Glomerular endothelial cell (primary cell): ENCODE data around the gene GAL3ST3. TPM values are rescaled to one million over a fixed set of nuclear protein-coding genes. Genes with fewer than 3 reads are reported as not detected.
"Not testable (repeated sequence)": the region's sequence is repeated elsewhere in the genome, so short reads cannot be mapped to it uniquely, and the experiment has no call there.

ENCODE experiments used
- DNase-seq: peaks from one replicate; pipeline ENCODE4 v3.0.0-alpha.2; 2011; ENCODE audit warnings: low read depth, low spot score; ENCODE audit errors: extremely low read depth
- total RNA-seq: library from RNA; depleted of rRNA; stranded (reverse); fragments of >200 nt; gene quantifications from 2 replicates; pipeline ENCODE4 v1.2.3, GENCODE V29; 2015

Gene GAL3ST3, protein sequence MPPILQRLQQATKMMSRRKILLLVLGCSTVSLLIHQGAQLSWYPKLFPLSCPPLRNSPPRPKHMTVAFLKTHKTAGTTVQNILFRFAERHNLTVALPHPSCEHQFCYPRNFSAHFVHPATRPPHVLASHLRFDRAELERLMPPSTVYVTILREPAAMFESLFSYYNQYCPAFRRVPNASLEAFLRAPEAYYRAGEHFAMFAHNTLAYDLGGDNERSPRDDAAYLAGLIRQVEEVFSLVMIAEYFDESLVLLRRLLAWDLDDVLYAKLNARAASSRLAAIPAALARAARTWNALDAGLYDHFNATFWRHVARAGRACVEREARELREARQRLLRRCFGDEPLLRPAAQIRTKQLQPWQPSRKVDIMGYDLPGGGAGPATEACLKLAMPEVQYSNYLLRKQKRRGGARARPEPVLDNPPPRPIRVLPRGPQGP
- 0.23 TPM in 1 of 2 replicates, not detected in the other for total RNA-seq

DNA sequence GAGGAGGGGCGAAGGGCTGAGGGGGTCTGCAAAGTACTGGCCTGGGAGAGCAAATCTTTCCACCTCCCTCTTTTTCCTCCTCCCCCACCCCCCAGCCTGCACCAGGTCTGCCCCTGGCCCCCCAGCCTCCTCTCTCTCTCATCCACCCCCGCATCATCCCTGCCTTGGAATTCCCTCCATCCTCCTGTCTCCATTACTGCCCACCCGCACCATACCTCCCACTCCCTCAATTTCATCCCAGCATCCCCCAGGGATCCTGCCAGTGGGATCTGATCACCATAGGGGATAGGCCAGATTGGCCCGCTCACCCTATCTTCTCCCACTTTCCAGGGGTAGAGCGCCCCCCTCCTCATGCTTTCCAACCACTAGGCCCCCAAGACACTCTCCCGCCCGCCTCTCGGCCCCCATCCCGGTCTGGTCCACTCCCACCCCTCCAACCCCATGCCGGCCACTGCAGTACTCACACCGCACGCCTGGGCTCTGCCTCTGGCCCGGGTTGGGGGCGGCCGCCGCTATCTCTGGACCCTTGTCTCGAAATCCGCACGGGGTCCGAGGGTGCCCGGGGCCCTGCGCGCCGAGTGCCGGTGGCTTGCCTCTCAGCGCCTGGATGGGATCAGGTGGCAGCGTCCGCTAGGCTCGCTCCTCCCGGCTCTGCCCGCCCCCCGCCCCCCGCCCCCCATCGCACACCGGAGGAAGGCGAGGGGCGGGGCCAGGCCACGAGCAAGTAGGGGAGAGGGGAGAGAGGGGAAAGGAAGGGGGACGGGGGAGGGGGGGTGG lies at the start of gene GAL3ST3:
Gene GAL3ST3 (minus strand): TSS at position 615 of the 777 bp plus-strand sequence. CDS start 3,746 bp downstream, outside the sequence.
- no peak for DNase-seq

DNA sequence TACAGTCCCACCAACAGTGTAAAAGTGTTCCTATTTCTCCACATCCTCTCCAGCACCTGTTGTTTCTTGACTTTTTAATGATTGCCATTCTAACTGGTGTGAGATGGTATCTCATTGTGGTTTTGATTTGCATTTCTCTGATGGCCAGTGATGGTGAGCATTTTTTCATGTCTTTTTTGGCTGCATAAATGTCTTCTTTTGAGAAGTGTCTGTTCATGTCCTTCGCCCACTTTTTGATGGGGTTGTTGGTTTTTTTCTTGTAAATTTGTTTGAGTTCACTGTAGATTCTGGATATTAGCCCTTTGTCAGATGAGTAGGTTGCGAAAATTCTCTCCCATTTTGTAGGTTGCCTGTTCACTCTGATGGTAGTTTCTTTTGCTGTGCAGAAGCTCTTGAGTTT lies 43.2 kb upstream of the GAL3ST3 start:
- DNase-seq, result not testable (repeated sequence)

DNA sequence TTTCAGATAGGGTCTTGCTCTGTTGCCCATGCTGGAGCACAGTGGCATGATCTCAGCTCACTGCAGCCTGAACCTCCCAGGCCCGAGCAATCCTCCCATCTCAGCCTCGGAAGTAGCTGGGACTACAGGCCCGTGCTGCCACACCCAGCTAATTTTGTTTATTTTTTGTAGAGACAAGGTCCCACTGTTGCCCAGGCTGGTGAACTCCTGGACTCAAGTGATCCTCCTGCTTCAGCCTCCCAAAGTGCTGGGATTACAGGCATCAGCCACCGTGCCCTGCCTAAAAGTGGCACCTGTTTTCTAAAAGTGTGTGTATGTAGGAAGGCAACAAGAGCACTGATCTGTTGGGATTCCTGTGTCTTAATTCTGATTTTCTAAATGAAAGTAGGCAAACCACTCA lies 41.3 kb upstream of the GAL3ST3 start:
- no peak for DNase-seq

DNA sequence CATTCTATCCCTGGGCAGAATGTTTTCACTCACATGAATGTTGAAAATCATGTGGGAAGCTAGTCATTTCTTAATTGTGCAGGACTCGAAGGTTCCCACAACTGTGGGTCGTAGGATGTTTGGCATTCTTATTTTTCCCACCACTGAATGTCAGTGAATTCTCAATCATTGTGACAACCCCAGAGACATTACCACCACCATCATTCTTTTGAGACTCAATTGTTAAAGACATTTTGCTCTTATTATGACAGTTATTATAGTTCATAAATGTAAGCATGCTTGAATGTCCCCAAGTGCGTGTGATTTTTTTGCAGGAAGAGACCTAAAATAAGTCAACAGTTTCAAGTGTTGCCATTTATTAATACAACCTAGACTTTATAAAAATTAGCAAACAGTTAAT lies 40.1 kb upstream of the GAL3ST3 start:
- no peak for DNase-seq

DNA sequence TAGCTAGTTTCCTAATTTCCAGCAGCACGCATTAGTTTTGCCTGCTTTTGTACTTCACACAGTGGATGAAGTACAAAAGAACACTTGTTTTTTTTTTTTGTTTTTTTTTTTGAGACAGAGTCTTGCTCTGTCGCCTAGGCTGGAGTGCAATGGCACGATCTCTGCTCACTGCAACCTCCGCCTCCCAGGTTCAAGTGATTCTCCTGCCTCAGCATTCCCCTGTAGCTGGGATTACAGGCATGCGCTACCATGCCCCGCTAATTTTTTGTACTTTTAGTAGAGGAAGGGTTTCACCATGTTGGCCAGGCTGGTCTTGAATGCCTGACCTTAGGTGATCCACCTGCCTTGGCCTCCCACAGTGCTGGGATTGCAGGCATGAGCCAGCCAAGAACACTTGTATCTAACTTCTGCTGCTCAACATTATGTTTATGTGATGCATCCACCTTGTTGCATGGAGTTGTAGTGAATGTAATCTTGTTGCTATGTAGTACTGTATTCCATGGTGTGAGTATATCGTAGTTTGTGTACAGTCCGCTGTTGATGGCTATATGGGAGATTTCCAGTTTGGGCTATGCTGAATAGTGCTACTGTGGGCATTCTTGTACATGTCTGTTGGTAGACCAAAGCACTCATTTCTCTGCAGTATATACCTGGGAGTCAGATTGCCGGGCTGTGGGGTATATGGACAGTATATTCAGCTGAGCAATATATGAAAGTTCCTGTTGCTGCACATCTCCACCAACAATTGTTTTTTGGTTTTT lies 38.4 kb upstream of the GAL3ST3 start:
- DNase-seq, result no peak

DNA sequence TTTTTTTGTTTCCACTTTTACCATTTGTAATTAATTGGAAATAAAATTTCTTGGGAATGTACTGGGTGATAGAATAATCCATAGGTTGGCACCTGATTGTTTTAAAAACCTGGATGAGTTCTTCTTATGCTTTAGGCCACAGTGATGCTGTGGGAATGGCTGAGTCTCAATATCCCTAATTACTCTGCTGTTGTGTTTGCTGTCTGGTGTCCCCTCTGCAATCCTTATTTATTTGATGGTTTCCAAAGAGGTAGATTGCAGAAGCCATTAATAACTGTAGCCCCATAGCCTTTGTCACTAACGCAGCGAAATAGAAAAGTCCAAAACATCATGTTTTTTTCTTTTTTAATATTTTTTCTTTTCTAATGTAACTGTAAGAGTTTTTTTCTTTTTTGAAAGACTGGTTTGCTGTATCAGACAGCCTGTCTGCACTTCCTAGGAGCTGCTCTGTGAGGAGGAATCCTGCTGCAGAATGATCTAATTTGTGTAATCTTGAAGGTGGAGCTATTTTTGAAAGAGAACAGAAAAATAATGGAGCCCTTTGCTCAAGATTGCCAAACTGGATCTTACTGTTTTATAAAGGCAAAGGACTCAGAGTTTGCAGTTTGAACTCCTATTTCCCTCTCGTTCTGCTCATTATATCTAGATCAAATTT lies 36.0 kb upstream of the GAL3ST3 start:
- no peak for DNase-seq

DNA sequence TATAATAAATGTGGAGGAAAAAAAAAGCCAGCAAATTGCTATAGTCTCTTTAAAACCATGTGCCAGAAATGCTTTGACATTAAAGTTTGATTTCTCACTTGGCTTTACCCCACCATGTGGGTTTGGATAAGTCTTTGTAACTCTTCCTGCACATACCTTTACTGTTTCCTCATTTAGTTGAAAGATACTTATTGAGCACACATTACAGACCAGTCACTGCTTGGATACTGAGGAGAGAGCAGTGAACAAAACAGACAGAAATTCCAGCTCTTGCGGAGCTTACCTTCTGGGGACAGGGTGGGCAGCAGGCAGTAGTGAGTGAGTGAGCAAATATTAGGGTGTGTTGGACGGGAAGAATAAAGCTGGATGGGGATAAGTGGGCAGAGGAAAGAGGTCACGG lies 34.8 kb upstream of the GAL3ST3 start:
- no peak for DNase-seq

DNA sequence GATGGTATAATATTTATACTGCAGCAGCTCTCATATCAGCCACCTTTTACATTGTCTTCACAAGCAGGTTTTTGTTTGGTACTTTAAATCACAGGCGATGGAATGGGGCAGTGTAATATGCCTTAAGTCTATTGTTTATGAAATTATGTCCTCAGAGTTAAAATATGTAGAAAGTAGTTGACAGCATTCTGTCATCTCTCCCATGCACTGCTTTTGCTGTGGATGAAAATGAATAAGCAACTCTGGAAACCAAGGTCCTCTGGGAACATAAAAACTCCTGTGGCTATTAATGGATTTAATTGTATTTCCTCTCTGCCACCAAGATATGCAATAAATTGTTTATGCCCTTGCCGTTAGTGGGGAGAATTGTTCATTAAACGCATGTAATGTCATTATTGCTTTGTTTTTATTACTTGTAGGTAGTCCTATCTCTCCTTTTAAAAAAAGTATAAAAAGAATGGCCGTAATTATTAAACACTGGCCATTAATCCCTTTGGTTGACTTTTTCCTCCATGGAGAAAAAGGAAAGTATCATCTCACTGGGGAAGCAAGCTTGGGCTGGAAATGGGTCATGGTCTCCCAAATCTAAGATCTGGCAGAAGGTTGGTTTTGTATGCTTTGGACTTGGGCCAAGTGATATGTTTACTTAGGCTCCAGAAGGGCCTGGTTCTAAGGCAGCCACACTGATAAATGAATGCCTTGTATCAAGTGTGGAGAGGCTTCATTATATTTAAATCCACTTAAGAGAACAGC lies 34.2 kb upstream of the GAL3ST3 start:
- DNase-seq, result no peak

DNA sequence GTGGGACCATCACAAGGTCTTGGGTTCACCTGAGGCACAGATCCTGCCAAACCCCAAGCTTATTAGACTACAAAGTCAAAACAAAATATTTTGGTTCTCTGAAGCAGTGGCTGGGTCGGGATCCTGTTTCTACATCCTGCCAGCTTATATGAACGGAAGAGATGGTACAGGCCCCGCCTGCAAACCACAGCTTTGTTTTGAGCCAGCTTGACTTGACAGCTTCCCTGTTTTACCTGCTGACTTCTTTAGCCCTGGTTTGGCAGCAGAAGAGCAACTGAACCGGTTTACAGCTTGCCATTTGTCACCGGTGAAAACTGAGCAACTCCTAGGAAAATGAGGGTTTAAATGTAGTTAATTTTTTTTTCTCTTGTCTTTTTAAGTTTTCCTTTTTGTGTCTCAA lies 32.5 kb upstream of the GAL3ST3 start:
- DNase-seq, result no peak

DNA sequence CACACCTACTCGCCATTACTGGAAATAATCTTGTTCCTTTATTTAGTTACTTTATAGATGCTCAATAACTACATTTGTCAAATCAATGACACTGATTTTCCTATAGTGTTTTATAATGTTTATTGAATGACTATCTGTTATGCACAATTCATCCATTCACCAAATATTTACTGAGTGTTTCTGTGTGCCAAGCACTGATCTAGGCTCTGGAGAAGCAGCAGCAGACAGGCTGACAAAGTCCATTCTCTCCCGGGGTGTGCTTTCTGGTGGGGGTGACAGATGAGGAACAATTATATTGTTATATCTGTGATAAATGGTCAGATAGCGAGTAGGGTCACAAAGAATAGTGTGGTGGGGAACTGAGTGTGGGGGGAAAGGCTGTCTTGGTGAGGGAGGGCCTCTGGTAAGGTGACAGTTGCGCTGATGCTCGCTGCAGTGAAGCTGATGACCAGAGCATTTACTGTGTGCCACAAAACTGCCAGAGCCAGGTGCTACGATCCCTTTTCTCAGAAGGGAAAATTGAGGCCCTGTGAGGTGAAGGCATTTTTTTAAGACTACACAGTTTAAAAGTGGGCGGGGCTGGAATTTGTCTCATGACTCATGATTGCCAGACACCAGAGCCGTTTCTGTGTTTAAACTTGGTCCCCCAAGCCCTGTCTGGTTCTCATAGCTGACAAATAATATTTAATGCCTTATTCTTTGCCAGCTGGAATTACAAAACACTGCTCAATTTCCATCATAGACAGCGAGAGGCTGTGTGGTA lies 31.3 kb upstream of the GAL3ST3 start:
- no peak for DNase-seq

DNA sequence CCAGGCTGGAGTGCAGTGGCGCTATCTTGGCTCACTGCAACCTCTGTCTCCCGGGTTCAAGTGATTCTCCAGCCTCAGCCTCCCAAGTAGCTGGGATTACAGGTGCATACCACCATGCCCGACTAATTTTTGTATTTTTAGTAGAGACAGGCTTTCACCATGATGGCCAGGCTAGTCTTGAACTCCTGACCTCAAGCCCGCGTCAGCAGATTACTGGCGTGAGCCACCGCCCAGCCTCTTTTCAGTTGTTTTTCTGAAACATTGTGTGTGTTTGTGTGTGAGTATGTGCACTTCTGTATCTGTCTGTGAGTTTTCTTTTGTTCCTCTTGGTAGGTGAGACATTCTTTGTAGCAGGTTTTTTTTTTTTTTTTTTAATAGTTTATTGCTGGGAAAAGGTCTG lies 30.0 kb upstream of the GAL3ST3 start:
- not testable (repeated sequence) for DNase-seq

DNA sequence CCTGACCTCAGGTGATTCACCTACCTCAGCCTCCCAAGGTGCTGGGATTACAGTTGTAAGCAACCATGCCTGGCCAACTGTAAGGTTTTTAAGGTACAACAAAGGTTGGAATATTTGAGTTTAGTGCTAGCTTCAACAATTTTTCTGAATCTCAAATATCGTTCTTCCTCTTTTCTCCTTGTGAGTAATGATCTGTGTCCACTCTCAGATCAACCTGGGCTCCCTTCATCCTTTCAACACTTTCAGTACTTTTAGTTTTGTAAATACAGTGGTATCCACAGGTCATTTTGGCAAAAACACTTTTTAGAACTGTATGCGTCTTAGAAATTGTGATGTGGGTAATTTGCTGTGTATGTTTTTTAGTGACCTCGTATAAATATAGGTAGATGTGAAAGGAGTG lies 29.0 kb upstream of the GAL3ST3 start:
- DNase-seq, result no peak

DNA sequence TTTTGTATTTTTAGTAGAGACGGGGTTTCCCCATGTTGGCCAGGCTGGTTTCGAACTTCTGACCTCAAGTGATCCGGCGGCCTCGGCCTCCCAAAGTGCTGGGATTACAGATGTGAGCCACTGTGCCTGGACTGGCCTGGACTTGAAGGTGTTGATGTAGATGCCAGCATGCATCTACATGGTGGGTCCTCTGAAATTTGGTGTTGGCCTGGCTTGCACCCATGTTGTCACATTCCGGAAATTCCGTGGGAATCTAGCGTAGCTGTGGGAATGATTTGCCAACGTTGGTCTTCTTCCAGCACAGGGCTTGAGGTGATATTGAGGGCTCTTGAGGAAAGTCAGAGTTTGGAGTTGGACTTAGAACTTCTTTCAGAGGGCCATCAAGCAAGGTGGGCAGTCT lies 27.6 kb upstream of the GAL3ST3 start:
- no peak for DNase-seq

DNA sequence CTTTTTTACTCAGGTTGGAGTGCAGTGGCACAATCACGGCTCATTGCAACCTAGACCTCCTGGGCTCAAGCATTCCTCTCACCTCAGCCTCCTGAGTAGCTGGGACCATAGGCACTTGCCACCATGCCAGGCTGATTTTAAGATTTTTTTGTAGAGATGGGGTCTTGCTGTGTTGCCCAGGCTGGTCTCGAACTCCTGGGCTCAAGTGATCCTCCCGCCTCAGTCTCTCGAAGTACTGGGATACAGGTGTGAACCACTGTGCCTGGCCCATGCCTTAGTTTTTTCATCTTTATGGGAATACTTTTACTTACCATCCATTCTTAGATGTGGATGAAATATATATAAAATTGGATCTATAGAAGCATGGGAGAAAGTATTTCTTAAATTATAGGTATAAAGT lies 26.3 kb upstream of the GAL3ST3 start:
- DNase-seq, result no peak

DNA sequence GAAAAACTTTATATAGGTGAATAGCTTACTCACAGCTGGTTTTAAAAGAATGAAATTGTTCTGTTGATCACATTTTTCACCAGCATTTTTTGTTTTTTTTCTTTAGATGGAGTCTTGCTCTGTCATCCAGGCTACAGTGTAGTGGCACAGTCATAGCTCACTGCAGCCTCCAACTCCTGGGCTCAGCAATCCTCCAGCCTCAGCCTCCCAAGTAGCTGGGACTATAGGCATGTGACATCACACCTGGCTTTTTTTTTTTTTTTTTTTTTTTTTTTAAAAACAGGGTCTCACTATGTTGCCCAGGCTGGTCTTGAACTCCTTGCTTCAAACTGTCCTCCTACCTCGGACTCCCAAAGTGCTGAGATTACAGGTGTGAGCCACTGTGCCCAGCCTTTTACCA lies 24.7 kb upstream of the GAL3ST3 start:
- DNase-seq, result no peak

DNA sequence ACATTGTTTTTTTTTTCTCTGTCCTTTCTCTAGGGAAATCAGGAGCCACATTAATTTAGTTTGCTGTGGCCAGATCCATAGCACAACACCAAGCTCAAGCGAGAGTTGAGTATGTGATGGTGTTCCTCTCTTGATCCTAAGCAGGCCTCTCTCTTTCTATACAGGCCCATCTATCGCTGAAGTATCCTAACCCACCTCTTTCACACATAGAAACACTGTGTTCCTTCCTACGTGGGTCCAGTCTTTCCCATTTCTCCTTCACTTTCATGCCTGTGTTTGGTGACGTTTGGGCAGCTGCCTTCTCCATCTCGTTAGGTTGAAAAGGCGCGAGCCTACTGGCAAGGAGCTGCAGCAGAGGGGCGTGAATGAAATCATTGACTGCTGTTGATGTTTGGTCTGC lies 23.6 kb upstream of the GAL3ST3 start:
- no peak for DNase-seq

DNA sequence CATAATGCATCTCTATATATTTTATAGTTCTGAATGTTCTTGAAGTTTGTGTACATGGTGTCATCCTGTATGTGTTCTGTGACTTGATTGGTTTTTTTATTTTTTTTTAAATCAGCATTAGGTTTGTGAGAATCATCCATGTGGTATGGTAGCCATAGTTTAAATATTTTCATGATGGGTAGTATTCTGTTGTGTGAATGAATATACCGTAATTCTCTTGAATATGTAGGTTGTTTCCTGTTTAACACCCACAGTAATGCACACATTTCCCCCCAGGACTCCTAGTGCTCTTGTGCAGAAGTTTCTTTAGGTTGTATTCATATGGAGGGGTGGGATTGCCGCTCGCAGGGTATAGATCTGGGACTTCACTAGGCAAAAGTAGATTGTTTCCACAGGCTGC lies 23.1 kb upstream of the GAL3ST3 start:
- DNase-seq, result no peak

DNA sequence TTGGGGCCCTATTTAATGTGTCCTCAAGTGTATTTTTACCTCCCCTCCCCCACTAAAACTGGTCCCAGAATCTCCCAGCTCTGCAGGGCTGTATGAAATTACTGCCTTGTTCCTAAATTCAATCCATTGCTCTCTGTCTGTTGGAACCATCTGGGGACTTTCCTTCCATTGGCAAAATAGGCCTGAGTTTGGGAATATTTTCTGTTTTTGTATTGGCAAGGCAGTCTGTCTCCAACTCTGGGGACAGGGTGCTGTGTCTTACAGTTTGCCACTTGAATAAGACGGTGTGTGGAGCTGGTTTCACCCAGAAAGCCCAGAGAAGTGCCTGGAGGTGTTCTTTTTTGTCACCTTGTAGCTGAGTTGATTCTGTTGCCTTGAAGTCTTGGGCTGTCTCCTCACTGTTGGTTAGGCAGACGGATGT lies 22.4 kb upstream of the GAL3ST3 start:
- no peak for DNase-seq
